SK-N-SH (cell line): ENCODE results near the gene C1QTNF4.
"Not testable (repeated sequence)": the region's sequence is repeated elsewhere in the genome, so short reads cannot be mapped to it uniquely, and the experiment has no call there.

Experiments used
- EP300 ChIP-seq, 2 experiments: IDR thresholded peaks; 2 replicates each; pipeline versions ENCODE4 v1.4.0 to v1.6.1; 2012; ENCODE audit warnings: borderline replicate concordance in 1 of 2, low read depth in 1 of 2, low read length in 1 of 2
- FOXM1 ChIP-seq: IDR thresholded peaks from 2 replicates; pipeline ENCODE4 v1.4.0; 2012; ENCODE audit warnings: low read depth, mild to moderate bottlenecking
- GABPA ChIP-seq: IDR thresholded peaks from 2 replicates; pipeline ENCODE4 v1.4.0; 2012; ENCODE audit warnings: low read depth, mild to moderate bottlenecking
- GATA2 ChIP-seq: sonication (generic); formaldehyde crosslinking; IDR thresholded peaks from 2 replicates; pipeline ENCODE4 v1.5.0; 2020; ENCODE audit warnings: mild to moderate bottlenecking, missing genetic modification reagents
- MXI1 ChIP-seq: IDR thresholded peaks from 2 replicates; pipeline ENCODE4 v1.6.1; 2012; ENCODE audit warnings: mild to moderate bottlenecking, low read depth, low read length, improper control_type of control experiment
- NFIC ChIP-seq: IDR thresholded peaks from 2 replicates; pipeline ENCODE4 v1.4.0; 2012; ENCODE audit warnings: borderline replicate concordance
- NRF1 ChIP-seq: IDR thresholded peaks from 2 replicates; pipeline ENCODE4 v1.6.1; 2012; ENCODE audit warnings: low read depth, mild to moderate bottlenecking, low read length
- POLR2AphosphoS5 ChIP-seq: IDR thresholded peaks from 2 replicates; pipeline ENCODE4 v1.6.1; 2012; ENCODE audit warnings: low read depth, low read length
- TAF1 ChIP-seq: IDR thresholded peaks from 2 replicates; pipeline ENCODE4 v1.6.1; 2012; ENCODE audit warnings: low read depth, mild to moderate bottlenecking, low read length, moderate library complexity, borderline replicate concordance
- TF ChIP-seq, protein P1 (sequence below): fragments of 200-600 bp; sonication (generic); IDR thresholded peaks from 2 replicates; pipeline ENCODE4 v1.6.1; 2017; ENCODE audit warnings: antibody characterized with exemption, mild to moderate bottlenecking, moderate library complexity
- TF ChIP-seq, protein P2 (sequence below): IDR thresholded peaks from 2 replicates; pipeline ENCODE4 v1.6.1; 2012; ENCODE audit warnings: mild to moderate bottlenecking, low read depth, low read length, moderate library complexity
- TF ChIP-seq, protein P3 (sequence below): fragments of 150-350 bp; IDR thresholded peaks from 2 replicates; pipeline ENCODE4 v1.6.1; 2017; ENCODE audit warnings: antibody characterized with exemption, low read length, low read depth, borderline replicate concordance
- TF ChIP-seq, protein P4 (sequence below): IDR thresholded peaks from 2 replicates; pipeline ENCODE4 v1.4.0; 2012; ENCODE audit warnings: low read depth, borderline replicate concordance

DNA sequence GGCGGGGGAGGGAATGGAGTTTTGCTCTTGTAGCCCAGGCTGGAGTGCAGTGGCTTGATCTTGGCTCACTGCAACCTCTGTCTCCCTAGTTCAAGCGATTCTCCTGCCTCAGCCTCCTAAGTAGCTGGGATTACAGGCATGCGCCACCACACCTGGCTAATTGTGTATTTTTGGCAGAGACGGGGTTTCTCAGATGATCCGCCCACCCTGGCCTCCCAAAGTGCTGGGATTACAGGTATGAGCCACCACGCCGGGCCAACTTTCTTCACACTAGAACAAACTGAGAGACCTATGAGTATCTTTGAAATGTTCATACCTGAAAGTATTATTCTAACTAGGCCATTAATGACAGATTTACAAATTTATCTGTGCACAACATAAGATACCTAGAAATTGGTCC lies 47.9 kb downstream of the C1QTNF4 start:
- TF ChIP-seq, protein P1, sequence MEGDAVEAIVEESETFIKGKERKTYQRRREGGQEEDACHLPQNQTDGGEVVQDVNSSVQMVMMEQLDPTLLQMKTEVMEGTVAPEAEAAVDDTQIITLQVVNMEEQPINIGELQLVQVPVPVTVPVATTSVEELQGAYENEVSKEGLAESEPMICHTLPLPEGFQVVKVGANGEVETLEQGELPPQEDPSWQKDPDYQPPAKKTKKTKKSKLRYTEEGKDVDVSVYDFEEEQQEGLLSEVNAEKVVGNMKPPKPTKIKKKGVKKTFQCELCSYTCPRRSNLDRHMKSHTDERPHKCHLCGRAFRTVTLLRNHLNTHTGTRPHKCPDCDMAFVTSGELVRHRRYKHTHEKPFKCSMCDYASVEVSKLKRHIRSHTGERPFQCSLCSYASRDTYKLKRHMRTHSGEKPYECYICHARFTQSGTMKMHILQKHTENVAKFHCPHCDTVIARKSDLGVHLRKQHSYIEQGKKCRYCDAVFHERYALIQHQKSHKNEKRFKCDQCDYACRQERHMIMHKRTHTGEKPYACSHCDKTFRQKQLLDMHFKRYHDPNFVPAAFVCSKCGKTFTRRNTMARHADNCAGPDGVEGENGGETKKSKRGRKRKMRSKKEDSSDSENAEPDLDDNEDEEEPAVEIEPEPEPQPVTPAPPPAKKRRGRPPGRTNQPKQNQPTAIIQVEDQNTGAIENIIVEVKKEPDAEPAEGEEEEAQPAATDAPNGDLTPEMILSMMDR, result not testable (repeated sequence)
- TF ChIP-seq POLR2AphosphoS5; EP300 (IDR thresholded peaks at IDR 0.05; ENCODE audit: borderline replicate concordance in 1 of 2, low read depth in 1 of 2, low read length in 1 of 2); GABPA; TAF1; FOXM1; NRF1; MXI1; NFIC; GATA2 (CRISPR knock-in tag): not testable (repeated sequence)
- TF ChIP-seq, protein P2, sequence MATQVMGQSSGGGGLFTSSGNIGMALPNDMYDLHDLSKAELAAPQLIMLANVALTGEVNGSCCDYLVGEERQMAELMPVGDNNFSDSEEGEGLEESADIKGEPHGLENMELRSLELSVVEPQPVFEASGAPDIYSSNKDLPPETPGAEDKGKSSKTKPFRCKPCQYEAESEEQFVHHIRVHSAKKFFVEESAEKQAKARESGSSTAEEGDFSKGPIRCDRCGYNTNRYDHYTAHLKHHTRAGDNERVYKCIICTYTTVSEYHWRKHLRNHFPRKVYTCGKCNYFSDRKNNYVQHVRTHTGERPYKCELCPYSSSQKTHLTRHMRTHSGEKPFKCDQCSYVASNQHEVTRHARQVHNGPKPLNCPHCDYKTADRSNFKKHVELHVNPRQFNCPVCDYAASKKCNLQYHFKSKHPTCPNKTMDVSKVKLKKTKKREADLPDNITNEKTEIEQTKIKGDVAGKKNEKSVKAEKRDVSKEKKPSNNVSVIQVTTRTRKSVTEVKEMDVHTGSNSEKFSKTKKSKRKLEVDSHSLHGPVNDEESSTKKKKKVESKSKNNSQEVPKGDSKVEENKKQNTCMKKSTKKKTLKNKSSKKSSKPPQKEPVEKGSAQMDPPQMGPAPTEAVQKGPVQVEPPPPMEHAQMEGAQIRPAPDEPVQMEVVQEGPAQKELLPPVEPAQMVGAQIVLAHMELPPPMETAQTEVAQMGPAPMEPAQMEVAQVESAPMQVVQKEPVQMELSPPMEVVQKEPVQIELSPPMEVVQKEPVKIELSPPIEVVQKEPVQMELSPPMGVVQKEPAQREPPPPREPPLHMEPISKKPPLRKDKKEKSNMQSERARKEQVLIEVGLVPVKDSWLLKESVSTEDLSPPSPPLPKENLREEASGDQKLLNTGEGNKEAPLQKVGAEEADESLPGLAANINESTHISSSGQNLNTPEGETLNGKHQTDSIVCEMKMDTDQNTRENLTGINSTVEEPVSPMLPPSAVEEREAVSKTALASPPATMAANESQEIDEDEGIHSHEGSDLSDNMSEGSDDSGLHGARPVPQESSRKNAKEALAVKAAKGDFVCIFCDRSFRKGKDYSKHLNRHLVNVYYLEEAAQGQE, result not testable (repeated sequence)
- TF ChIP-seq, protein P3, sequence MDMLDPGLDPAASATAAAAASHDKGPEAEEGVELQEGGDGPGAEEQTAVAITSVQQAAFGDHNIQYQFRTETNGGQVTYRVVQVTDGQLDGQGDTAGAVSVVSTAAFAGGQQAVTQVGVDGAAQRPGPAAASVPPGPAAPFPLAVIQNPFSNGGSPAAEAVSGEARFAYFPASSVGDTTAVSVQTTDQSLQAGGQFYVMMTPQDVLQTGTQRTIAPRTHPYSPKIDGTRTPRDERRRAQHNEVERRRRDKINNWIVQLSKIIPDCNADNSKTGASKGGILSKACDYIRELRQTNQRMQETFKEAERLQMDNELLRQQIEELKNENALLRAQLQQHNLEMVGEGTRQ, result not testable (repeated sequence)
- TF ChIP-seq, protein P4, sequence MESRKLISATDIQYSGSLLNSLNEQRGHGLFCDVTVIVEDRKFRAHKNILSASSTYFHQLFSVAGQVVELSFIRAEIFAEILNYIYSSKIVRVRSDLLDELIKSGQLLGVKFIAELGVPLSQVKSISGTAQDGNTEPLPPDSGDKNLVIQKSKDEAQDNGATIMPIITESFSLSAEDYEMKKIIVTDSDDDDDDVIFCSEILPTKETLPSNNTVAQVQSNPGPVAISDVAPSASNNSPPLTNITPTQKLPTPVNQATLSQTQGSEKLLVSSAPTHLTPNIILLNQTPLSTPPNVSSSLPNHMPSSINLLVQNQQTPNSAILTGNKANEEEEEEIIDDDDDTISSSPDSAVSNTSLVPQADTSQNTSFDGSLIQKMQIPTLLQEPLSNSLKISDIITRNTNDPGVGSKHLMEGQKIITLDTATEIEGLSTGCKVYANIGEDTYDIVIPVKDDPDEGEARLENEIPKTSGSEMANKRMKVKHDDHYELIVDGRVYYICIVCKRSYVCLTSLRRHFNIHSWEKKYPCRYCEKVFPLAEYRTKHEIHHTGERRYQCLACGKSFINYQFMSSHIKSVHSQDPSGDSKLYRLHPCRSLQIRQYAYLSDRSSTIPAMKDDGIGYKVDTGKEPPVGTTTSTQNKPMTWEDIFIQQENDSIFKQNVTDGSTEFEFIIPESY, result not testable (repeated sequence)
